ENCODE results near the gene IFNGR2. TPM values are rescaled to one million over a fixed set of nuclear protein-coding genes. Genes with fewer than 3 reads are reported as not detected.
"Not testable (repeated sequence)": the region's sequence is repeated elsewhere in the genome, so short reads cannot be mapped to it uniquely, and the experiment has no call there.

IFNGR2 gene
- total RNA-seq, 2 donors from 2014 or later, result 17.9 to 18.7 TPM

GRCh38 chr21:33441489-33442477 is 38.6 kb downstream of the IFNGR2 start:
- peaks cover 3% of the 10 kb centered on the region for H3K36me3 Mint-ChIP-seq (ENCODE audit: low read depth)
- H3K4me1 Mint-ChIP-seq, result peaks cover 4% of the 10 kb centered on the region
- H3K27ac Mint-ChIP-seq, result peak overlapping the region; percentile 56
- no peaks in the 10 kb centered on the region for H3K27me3 Mint-ChIP-seq
- no peaks in the 10 kb centered on the region for H3K9me3 ChIP-seq (ENCODE audit: control insufficient read depth, low read length, poor library complexity, severe bottlenecking)
- DNase-seq (no peak), ATAC-seq (no peak)
- no peak overlapping the region for H3K4me3 Mint-ChIP-seq

- ATAC-seq, result no peak
- Mint-ChIP-seq H3K27ac (no peak overlapping the region), H3K36me3 (ENCODE audit: low read depth) (peaks cover 3% of the 10 kb centered on the region)
These were observed 40.0 kb downstream of the IFNGR2 start for GRCh38 chr21:33443194-33443593.

GRCh38 chr21:33444499-33444898 is 41.3 kb downstream of the IFNGR2 start:
- DNase-seq (no peak), ATAC-seq (no peak)
- Mint-ChIP-seq H3K36me3 (ENCODE audit: low read depth) (peaks cover 2% of the 10 kb centered on the region), H3K27ac (peak overlapping the region; percentile 47), H3K4me1 (peaks cover 4% of the 10 kb centered on the region), H3K4me3 (no peak overlapping the region), H3K27me3 (no peaks in the 10 kb centered on the region)
- H3K9me3 ChIP-seq (ENCODE audit: control insufficient read depth, low read length, poor library complexity, severe bottlenecking), result no peaks in the 10 kb centered on the region

More at GRCh38 chr21:33443194-33443593, 40.0 kb downstream of the IFNGR2 start:
- no peak for DNase-seq
- Mint-ChIP-seq H3K4me1 (peaks cover 4% of the 10 kb centered on the region), H3K4me3 (no peak overlapping the region), H3K27me3 (no peaks in the 10 kb centered on the region)
- H3K9me3 ChIP-seq (ENCODE audit: control insufficient read depth, low read length, poor library complexity, severe bottlenecking), result no peaks in the 10 kb centered on the region

DNA sequence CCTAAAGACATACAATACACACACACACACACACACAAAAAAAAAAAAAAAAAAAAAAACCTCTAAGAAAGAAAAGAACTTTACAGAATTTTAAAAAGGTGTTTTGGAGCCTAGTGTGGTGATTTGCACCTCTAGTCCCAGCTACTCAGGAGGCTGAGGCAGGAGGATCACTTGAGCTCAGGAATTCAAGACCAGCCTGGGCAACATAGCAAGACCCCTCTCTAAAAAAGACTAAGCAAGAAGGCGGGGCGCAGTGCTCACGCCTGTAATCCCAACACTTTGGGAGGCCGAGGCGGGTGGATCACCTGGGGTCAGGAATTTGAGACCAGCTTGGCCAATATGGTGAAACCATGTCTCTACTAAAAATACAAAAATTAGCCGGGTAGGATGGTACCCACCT is 43.4 kb downstream of the IFNGR2 start:
- not testable (repeated sequence) for H3K4me1 Mint-ChIP-seq; H3K27me3 Mint-ChIP-seq; ATAC-seq; H3K27ac Mint-ChIP-seq; H3K9me3 ChIP-seq (ENCODE audit: control insufficient read depth, low read length, poor library complexity, severe bottlenecking); H3K4me3 Mint-ChIP-seq; H3K36me3 Mint-ChIP-seq (ENCODE audit: low read depth); DNase-seq

DNA sequence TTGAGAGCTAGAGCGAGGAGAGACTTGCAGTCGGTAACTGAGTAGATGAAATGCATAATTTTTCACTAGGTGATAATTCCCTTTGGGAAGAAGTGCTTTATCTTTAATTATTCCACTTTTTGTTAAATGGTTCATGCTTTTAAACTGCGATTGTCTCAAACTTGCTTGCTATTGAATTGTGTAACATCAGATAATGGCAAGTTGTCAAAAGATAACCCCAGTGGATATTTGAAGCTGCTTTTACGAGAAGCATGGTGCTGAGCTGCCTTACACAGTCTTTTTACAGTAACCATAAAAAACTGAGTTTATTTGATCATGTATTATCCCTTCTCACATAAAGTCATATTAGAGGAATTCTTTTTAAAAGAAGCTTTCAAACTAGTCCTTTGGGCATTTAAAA is 46.4 kb downstream of the IFNGR2 start:
- no peaks in the 10 kb centered on the region for H3K9me3 ChIP-seq (ENCODE audit: control insufficient read depth, low read length, poor library complexity, severe bottlenecking)
- Mint-ChIP-seq H3K27me3 (no peaks in the 10 kb centered on the region), H3K27ac (no peak overlapping the region), H3K36me3 (ENCODE audit: low read depth) (peaks cover 10% of the 10 kb centered on the region), H3K4me1 (peaks cover 9% of the 10 kb centered on the region), H3K4me3 (no peak overlapping the region)
- DNase-seq, result no peak
- no peak for ATAC-seq

- Mint-ChIP-seq H3K27me3 (no peaks in the 10 kb centered on the region), H3K27ac (peak overlapping the region; percentile 45), H3K4me3 (no peak overlapping the region), H3K4me1 (peaks cover 9% of the 10 kb centered on the region), H3K36me3 (ENCODE audit: low read depth) (peaks cover 10% of the 10 kb centered on the region)
- DNase-seq (no peak), ATAC-seq (no peak)
- no peaks in the 10 kb centered on the region for H3K9me3 ChIP-seq (ENCODE audit: control insufficient read depth, low read length, poor library complexity, severe bottlenecking)
These were observed 48.4 kb downstream of the IFNGR2 start for GRCh38 chr21:33451634-33452071.

DNA sequence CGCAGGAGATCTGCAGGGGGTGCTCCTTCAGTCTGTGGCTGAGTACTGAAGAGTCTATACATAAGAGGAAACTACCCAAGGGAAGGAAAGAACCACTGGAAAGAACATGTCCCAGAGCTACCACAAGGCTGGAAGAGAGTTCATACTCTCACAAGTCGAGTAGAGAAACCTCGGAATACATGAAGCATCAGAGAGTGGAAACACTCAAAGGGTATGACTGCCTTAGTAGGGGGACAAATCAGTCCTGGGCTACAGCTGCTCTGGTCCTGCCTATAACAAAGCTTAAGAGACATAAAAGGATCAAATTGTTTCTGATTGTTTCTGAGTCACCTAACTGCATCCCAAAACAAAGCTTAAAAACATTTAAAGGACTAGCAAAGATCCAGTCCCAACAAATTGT is 49.1 kb downstream of the IFNGR2 start:
- H3K9me3 ChIP-seq (ENCODE audit: control insufficient read depth, low read length, poor library complexity, severe bottlenecking), result no peaks in the 10 kb centered on the region
- Mint-ChIP-seq H3K4me1 (peaks cover 9% of the 10 kb centered on the region), H3K36me3 (ENCODE audit: low read depth) (peaks cover 10% of the 10 kb centered on the region), H3K27me3 (no peaks in the 10 kb centered on the region), H3K27ac (peak overlapping the region; percentile 45), H3K4me3 (no peak overlapping the region)
- DNase-seq, result no peak
- ATAC-seq, result no peak

- no peaks in the 10 kb centered on the region for H3K27me3 Mint-ChIP-seq
- no peaks in the 10 kb centered on the region for H3K9me3 ChIP-seq (ENCODE audit: control insufficient read depth, low read length, poor library complexity, severe bottlenecking)
- peaks cover 9% of the 10 kb centered on the region for H3K4me1 Mint-ChIP-seq
- no peak overlapping the region for H3K4me3 Mint-ChIP-seq
- peaks cover 7% of the 10 kb centered on the region for H3K36me3 Mint-ChIP-seq (ENCODE audit: low read depth)
- no peak for DNase-seq
- no peak for ATAC-seq
- no peak overlapping the region for H3K27ac Mint-ChIP-seq
These were observed 52.7 kb downstream of the IFNGR2 start for GRCh38 chr21:33455686-33456446.

GRCh38 chr21:33458861-33459260 is 55.6 kb downstream of the IFNGR2 start:
- H3K4me1 Mint-ChIP-seq, result no peaks in the 10 kb centered on the region
- no peak for DNase-seq
- no peak for ATAC-seq
- no peaks in the 10 kb centered on the region for H3K27me3 Mint-ChIP-seq
- no peak overlapping the region for H3K4me3 Mint-ChIP-seq
- no peak overlapping the region for H3K27ac Mint-ChIP-seq
- H3K36me3 Mint-ChIP-seq (ENCODE audit: low read depth), result no peaks in the 10 kb centered on the region
- no peaks in the 10 kb centered on the region for H3K9me3 ChIP-seq (ENCODE audit: control insufficient read depth, low read length, poor library complexity, severe bottlenecking)

GRCh38 chr21:33461538-33462250 is 58.5 kb downstream of the IFNGR2 start:
- H3K9me3 ChIP-seq (ENCODE audit: control insufficient read depth, low read length, poor library complexity, severe bottlenecking), result no peaks in the 10 kb centered on the region
- H3K4me1 Mint-ChIP-seq, result no peaks in the 10 kb centered on the region
- ATAC-seq (no peak), DNase-seq (no peak)
- H3K27ac Mint-ChIP-seq, result no peak overlapping the region
- H3K27me3 Mint-ChIP-seq, result no peaks in the 10 kb centered on the region
- H3K4me3 Mint-ChIP-seq, result no peak overlapping the region
- H3K36me3 Mint-ChIP-seq (ENCODE audit: low read depth), result no peaks in the 10 kb centered on the region

DNA sequence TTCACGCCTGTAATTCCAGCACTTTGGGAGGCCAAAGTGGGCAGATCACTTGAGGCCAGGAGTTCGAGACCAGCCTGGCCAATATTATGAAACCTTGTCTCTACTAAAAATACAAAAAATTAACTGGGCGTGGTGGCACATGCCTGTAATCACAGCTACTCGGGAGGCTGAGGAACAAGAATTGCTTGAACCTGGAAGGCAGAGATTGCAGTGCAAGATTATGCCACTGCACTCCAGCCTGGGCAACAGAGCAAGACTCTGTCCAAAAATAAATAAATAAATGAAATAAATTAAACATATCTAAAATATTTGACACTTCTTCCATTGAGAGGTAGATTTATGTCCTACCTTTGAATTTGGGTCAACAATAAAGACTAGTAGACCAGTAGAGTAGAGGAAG is 66.0 kb downstream of the IFNGR2 start:
- not testable (repeated sequence) for H3K9me3 ChIP-seq (ENCODE audit: control insufficient read depth, low read length, poor library complexity, severe bottlenecking); ATAC-seq; H3K4me3 Mint-ChIP-seq; H3K4me1 Mint-ChIP-seq; DNase-seq; H3K36me3 Mint-ChIP-seq (ENCODE audit: low read depth); H3K27ac Mint-ChIP-seq; H3K27me3 Mint-ChIP-seq

DNA sequence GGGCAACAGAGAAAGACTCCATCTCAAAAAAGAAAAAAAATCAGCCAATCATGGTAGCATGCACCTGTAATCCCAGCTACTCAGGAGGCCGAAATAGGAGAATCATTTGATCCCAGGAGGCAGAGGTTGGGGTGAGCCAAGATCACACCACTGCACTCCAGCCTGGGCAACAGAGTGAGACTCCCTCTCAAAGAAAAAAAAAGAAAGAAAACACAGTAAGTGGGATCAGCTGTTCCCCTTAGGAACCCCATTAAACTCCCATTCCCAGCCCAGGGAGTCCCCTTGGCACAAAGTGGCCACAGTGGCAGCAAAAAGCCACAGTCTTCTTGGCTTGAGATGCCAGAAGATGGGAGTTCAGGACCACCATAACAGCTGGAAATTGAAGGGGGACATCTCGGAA is 67.5 kb downstream of the IFNGR2 start:
- no peaks in the 10 kb centered on the region for H3K36me3 Mint-ChIP-seq (ENCODE audit: low read depth)
- H3K9me3 ChIP-seq (ENCODE audit: control insufficient read depth, low read length, poor library complexity, severe bottlenecking), result no peaks in the 10 kb centered on the region
- DNase-seq (no peak), ATAC-seq (no peak)
- H3K27ac Mint-ChIP-seq, result no peak overlapping the region
- H3K4me3 Mint-ChIP-seq, result no peak overlapping the region
- H3K27me3 Mint-ChIP-seq, result no peaks in the 10 kb centered on the region
- H3K4me1 Mint-ChIP-seq, result peaks cover 8% of the 10 kb centered on the region

DNA sequence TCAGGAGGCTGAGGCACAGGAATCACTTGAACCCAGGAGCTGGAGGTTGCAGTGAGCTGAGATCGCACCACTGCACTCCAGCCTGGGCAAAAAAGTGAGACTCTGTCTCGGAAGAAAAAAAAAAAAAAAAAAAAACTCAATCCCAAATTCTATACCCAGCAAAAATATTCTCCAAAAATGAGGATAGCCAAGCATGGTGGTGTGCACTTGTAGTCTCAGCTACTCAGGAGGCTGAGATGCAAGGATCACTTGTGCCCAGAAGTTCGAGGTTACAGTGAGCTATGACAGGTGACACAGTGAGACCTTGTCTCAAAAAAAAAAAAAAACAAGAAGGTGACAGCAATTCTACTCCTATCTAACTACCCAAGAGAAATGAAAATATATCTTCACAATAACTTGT is 70.1 kb downstream of the IFNGR2 start:
- H3K36me3 Mint-ChIP-seq (ENCODE audit: low read depth), result no peaks in the 10 kb centered on the region
- H3K4me1 Mint-ChIP-seq, result peaks cover 12% of the 10 kb centered on the region
- no peak for ATAC-seq
- no peaks in the 10 kb centered on the region for H3K27me3 Mint-ChIP-seq
- H3K4me3 Mint-ChIP-seq, result no peak overlapping the region
- no peak overlapping the region for H3K27ac Mint-ChIP-seq
- no peaks in the 10 kb centered on the region for H3K9me3 ChIP-seq (ENCODE audit: control insufficient read depth, low read length, poor library complexity, severe bottlenecking)
- DNase-seq, result no peak

Measured in T-helper 17 cell (primary cell).